GM21390 (cell line): ENCODE measurements around the gene SCARB1.

ENCODE experiments used
- ATAC-seq: cut with Tn5 transposase; IDR thresholded peaks from one replicate; pipeline ENCODE4 v1.9.1; 2021; ENCODE audit not compliant: unreplicated experiment

The SCARB1 gene

DNA sequence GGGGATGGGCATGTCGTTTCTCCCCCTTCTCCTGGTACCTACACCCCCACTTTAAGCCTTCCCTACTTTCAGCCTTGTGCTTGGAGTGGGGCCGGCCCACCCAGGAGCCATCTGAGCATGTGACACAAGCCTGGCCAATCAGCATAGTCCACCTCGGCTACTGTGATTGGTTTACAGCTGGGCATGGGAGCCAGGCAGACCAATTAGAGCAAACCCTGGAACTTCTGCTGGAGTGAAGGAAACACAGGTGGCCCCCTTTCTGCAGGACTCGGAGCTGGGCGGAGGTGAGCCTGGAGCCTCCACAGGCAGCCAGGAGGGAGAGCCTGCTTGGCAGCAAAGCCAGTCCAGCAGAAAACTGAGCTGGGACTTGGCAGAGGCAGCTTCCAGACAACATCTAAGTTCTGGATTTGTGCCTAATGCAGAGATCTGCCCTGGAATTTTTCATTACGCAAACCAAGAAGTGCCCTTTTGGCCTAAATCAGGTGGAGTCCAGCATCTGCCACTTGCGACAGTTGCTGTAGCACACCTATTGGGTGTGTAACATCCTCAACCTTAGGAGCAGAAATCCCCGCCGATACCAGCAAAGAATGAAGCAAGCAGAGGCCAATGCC is 59.5 kb downstream of the SCARB1 start:
- no peak for ATAC-seq

DNA sequence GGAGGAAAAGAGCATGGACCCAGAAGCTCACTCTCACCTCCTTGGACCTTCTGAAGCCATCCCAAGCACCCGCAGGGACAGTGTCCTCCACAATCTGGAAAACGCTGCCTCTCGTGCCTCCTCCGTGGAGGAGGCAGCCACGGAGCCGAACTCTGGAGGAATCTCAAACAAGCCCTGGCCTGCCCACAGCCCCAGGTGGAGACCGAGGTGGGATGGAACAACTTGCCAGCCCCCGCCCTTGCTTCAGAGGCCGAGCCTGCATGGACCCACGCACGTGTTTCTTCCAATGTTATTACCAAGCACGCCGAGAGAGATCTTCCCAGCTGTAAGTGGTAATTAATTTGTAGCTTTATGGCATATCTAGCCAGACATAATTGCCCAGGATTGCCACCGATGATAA is 61.3 kb downstream of the SCARB1 start:
- ATAC-seq, result no peak

DNA sequence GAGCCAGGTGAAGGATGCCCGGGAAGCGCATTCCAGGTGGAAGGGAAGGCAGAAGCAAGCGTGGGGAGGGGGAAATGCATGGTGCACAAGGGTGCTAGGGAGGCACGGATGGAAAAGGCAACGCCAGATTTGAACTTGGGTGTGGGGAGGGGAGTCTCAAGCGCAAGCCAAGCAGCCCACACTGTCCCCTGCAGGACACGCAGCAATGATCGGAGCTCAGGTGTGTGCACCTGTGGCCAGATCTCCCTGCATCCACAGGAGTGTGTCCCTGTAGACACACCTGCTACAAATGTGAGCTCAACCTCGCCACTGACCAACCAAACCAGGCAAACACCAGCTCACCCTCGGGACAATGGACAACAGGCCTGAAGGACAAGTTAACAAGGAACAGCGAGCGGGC is 63.2 kb downstream of the SCARB1 start:
- no peak for ATAC-seq

DNA sequence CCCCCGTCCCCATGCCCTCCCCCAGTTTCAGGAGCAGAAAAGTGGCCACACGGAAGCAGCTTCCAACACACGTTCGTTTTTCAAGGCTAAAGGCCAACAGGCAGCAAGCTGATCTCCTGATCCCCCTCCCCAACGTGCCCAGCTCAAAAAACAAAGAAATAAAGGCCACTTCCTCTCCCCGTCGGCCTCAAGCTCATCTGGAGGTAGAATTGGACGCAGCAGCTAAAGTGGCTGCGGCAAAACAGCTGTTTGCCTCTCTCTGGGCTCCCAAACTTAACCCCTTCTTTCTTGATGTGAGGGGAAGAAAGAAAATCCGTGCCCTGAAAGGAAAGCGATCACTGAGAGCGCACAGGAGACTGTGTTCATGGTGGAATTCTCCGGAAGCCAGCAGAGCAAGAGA is 66.3 kb downstream of the SCARB1 start:
- ATAC-seq, result no peak

DNA sequence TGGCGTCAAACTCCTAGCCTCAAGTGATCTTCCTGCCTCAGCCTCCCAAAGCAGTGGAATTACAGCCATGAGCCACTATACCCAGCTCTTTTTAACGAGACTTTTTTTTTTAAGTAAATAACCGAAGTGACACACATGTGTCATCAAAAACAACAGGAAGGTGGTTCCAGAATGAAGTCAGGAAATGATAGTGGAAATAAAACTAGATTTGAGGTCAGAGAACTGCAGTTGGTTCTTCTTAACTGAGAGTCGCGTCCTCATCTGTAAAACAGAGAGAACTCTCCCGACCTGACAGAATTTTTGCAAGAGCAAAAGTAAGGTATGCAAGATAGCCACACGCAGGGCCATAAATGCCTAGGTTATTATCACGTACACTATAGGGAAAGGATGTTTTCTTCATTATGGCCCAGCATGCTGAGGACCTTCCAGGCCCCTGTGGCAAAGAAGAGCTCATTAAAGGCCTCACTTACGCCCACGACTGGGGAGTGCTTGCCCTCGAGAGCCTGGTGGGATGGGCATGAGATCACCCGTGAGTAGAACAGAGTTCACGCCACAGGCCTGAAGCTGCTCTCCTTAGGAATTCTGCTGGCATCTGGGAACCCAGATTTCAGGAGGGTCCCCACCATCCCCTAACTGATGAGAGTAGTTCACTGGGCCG is 67.2 kb downstream of the SCARB1 start:
- ATAC-seq, result no peak

DNA sequence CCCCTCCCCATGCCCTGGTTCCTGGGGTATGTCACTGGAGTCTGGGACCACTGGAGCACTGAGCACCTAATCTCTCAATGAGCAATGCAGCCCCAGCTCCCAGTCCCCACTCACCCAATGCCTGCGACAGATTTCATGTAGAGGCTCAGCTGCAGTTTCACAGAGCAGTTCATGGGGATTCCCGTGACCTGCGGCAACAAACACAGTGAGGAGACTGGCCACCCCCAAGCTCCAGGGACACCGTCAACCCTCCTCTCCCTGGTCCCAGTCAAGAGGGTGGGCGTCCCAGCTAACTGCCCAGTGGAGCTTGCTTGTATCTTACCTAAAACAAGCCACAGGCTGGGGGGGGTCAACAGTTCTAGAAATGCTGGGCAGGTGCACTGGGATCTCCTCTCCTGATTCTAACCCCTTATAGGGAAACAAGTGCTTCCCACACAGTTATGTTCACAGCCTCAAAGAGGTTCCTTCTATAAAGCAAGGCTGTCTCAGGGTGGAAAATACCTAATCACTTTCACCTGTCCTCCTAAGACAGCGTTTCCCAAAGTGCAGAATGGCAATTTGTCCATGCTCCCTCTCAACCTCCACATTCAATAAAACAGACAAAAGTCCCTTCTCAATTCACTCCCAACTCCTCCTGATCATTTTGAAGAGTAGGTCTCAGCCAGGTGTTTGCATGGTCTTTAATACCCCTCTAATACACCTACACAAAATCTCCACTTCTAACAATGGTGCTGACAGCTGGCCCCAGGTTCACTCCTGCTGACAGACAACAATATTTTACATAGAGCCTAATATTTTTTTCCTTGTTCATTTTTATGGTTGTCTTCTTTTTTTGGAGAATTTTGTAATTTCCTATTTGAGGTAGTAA is 68.3 kb downstream of the SCARB1 start:
- ATAC-seq, result peak; percentile 63

DNA sequence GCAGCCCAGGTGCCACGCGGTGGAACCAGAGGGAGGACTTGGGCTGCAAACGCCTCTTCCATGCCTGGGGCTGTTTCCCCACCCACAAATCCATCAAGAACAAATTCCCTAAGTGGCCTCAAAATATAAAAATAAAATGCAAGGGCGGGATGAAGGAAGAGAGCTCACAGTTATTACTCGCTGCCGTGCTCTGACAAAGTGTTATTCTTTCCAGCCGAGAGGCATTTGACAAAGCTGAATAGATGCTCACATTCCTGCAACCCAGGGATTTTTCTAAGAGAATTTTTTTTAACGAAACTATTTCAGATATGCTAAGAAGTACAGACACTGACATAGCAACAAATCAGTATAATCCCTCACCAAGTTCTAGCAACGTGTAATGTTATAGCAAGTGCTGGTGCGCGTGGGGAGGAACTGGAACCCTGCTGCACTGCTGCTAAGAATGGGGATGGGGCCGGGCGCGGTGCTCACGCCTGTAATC is 70.7 kb downstream of the SCARB1 start:
- ATAC-seq, result no peak

DNA sequence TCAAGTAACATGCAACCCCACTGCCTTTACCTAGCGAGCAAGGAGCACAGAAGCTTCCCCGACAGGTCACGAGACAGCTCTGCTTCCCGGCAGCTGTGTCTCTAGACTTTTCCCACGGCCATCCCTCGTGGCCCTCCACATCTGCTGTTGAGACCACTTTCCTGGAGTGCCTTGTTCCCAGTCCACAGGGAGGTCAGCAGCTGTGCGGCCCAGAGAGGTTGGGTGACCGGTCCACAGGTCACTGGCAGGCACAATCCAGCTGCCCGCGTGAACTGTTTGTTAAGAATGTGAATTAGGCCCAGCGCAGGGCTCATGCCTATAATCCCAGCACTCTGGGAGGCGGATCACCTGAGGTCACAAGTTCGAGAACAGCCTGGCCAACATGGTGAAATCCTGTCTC is 71.5 kb downstream of the SCARB1 start:
- ATAC-seq, result no peak

DNA sequence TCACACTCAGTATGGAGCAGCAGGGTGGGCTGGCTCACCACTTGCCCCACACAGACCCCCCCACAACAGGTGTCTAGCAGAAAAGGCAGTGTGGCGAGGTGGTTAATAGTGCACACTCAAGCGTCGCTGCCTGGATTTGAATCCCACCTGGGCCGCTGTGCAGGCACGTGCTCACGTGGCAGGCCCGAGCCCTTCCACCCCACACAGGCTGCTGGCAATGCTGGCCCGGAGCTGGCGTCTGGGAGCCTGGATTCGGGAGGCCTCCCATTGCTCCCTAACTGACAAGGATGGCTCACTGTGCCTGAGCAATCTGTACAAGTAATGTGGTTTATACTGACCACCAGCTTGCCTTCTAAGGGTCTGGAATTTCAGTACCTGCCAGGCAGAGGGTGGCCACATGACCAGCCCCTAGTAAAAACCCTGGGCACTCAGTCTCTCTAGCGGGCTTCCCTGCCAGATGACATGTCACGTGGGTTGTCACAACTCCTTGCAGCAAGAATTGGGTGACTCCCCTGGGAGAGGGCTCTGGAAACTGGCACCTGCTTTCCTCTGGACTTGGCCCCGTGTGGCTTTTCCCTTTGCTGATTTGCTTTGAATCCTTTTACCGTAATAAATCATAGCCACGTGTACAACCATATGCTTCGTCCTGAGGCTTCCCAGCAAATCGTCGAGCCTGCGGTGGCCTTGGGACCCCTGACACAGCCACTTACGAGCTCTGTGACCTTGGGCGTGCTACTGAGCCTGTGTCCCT is 72.8 kb downstream of the SCARB1 start:
- no peak for ATAC-seq

DNA sequence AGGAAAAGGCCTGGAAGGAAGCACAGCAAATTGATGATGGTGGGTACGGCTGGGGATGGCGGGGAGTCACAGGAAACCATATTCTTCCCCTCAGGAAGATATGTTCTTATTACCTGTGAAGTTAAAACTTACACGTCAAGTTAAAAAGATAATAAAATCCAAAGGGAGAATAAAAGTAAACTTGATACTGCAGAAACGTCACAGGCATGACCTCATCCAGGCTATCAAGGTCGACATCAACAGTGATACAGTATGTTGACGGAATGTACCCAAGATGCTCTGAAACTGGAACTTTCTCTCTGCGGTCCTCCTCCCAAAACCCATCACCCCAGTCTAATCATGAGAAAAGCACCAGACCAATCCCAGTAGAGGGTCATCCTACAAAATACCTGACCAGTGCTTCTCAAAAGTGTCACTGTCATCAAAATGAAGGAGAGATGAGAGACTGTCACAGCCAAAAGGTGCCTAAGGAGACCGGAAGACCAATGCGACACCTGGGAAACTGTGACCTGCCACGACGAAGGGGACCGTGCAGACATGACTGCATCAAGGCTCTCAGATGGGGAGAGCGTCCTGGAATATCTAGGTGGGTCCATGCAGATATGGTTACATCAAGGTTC is 74.6 kb downstream of the SCARB1 start:
- ATAC-seq, result no peak

DNA sequence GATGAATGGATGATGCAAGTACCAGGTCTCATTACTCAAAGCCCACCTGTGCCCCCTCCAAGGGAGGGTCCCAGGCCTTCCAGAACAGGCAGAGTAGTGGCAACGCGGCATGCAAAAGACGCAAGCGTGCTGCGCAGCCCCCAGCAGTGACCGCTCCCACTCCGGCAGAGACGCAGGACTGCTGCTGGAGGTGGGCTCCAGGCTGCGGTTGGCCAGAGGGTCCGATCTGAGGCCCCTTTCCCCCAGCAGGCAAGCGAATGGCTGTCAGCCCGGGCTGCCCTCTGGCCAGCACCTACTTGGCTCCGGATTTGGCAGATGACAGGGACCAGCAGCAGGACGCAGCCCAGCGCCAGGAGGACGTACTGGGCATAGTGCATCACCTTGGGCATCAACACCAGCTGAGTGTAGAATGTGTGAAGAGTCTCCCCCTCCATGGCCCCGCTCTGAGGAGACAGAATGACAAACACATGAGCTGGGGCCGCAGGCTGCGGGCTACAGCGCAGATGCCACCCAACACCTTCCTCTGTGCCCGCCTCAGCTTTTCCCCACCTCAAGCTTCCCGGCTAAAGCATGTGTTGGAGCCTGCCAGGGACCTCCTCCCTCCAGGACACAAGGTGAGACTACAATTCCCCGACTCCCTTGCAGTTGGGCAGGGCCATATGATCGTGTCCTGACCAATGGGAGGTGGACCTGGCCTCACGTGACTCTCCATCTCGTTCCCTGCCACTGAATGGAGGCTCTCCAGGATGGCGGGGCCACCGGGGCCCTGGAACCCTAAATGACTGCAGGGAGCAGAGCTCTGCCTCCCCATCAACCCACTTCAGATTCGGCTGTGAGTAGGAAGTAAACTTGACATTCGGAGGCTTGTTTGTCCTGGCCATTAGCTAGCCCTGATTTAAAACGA is 77.4 kb downstream of the SCARB1 start:
- no peak for ATAC-seq

DNA sequence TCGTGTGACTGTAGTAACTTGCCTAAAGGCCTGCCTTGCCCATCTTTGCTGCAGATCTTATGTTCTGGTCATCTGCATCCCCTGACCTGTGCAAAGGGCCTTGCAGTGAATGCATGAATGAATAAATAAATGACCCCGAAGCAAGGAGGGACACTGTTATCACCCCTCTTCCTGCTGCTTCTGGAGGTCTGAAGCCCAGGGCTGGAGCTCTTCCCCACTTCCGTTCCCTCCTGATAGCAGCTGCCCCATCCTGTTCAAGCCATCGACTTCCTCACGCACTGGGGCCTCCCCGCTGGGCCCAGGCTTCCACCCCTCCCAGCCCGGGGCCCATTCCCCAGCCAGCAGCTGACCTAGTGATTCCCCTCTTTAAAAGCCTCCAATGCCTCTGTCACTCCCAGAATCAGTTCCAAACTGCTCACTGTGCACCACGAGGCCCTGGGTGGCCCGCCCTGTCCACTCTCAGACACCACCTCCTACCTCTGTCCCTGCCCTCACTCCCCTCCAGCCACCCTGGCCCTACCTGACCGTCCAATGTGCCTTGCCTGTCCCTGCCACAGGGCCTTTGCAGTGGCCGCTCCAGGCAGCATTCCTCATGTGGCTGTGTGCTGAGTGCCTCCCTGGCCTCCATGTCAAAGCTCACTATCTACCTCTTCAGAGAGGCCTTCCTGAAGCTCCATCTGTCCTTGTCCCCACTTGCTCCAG is 78.6 kb downstream of the SCARB1 start:
- ATAC-seq, result no peak

DNA sequence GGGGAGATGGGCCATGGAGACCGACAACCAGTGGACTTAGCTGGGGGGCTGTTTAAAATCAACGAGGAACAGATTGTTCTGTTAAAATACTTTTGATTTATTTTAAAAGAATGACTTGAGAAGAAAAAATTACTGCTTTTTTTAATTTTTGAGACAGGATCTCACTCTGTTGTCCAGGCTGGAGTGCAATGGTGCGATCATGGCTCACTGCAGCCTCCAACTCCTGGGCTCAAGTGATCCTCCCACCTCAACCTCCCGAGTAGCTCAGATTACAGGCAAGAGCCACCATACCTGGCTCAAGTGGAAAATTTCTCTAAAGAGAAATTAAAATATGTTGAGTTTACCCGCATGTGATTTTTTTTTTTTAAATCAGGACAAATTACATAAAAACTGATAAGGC is 80.6 kb downstream of the SCARB1 start:
- no peak for ATAC-seq

DNA sequence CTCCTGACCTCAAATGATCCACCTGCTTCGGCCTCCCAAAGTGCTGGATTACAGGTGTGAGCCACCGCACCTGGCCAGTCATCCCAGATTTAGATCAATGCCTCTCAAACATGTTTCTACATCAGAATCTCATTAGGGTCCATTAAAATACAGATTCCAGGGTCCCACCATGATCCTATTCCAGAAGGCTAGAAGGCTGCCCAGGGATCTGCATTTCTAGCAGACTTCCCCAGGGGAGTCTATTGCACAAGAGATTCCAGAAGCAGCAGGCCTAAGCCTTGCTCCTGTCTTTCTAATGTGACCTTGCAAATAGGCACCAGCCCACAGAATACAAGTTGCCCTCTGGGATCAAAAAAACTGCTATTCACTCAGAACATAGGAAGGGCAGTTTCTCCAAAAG is 81.5 kb downstream of the SCARB1 start:
- no peak for ATAC-seq

DNA sequence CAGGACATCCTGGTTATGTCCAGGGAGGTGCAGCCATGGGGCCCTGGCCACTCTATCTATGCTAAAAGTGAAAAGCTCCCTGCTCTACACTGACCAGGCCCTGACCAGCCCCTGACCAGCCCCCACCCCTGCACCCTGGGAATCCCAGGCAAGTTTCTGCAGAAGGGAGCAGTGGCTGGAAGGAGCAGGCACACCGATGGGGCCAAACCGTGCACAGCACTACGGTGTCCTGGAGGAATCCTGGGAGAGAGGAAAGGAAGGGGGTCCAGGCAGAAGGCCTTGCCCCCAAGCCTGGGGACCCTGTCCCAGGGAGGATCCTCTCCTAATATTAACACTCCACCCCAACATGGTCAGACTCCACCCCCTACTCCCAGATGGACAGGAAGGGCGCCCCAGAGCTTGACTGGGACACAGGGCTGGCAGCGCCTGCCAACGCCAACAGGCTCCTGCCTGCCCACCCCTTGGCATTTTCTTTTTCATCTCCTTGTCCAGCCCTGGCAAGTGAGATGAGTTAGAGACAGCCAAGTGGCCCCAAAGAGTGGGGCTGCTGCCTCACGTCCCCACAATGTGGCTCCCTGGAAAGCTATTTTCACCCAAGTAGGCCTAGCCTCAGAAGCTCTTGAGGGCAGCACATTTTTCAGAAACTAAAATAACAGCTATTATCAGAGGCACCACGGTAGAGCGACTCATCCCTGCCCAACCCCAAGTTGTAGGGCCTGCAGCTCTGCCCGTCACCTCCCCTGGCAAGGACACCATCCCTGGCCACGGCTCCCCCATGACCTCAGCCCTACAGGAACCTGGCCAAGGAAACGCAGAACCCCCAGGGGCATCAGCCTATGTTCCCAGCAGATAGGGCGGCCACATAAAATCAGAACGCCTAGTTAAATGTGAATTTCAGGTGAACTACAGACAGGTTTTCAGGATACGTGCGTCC is 82.6 kb downstream of the SCARB1 start:
- no peak for ATAC-seq

DNA sequence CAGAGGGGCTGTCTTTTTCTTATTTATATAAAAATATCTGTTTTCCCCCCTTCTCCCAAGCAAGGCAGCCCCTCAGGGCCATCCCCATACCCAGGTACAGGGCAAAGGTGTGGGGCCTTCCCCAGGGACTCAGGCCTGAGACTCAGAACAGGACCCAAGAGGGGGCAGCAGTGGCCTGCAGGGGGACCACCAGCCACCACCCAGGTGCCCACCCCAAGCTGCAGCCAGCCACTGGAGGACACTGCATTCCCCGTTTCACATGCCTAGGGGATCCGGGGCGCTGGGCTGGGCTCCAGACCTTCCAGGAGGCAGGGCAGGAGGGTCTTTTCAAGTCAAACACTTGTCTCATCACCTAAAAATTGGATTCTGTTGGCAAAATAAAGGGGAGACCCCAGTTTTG is 83.3 kb downstream of the SCARB1 start:
- no peak for ATAC-seq

DNA sequence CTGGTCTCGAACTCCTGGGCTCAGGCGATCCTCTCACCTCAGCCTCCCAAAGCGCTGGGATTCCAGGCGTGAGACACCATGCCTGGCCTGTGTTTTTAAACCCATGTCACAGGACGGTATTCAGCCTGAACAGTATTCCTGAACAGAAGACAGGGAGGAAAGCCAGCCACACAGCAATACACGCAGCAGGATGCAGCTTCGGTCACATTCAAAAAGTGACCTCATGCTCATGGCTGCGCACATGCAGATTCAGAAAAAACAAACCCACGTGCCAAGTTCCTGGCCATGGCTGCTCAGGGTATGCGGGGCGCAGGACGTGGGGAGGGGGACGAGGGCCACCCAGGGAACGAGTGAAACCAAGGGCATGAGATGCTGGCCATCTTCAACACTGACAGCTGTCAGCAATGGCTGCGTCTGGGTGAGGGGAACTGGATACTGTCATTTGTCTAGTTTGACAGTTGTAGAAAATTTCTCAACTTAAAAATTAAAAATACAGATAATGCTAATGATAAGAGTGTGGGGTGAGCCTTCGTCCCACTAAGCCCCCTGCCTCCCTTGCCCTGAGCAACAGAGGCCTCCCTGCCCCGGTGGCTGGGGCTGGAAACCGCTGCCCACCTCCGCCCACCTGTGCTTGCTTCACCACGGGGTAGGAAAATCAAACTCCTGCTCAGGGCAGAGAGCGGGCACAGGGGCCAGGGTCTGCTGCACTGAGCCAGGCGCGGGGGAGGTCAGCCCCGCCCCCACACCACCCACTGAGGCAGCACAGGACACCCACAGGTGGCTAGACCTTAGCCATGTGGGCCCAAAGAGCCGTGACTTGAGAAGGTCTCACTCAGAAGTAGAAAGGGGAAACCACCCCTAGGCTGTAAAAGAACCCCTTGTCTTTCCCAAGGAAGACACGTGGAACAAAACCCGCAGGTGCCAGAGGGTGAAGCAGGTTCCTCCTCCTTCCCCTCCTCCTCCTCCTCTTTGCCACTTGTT is 84.2 kb downstream of the SCARB1 start:
- ATAC-seq, result peak; percentile 45
